ENCODE measurements around the gene PEDS1. TPM values are rescaled to one million over a fixed set of nuclear protein-coding genes. Genes with fewer than 3 reads are reported as not detected.

The PEDS1 gene
- total and polyA plus RNA-seq, 2 of the 13 experiments (the other 11 are each of a cell fraction or from before 2014, with no cell fraction given): 30.5 to 93.9 TPM

- TF ChIP-seq, protein P1, sequence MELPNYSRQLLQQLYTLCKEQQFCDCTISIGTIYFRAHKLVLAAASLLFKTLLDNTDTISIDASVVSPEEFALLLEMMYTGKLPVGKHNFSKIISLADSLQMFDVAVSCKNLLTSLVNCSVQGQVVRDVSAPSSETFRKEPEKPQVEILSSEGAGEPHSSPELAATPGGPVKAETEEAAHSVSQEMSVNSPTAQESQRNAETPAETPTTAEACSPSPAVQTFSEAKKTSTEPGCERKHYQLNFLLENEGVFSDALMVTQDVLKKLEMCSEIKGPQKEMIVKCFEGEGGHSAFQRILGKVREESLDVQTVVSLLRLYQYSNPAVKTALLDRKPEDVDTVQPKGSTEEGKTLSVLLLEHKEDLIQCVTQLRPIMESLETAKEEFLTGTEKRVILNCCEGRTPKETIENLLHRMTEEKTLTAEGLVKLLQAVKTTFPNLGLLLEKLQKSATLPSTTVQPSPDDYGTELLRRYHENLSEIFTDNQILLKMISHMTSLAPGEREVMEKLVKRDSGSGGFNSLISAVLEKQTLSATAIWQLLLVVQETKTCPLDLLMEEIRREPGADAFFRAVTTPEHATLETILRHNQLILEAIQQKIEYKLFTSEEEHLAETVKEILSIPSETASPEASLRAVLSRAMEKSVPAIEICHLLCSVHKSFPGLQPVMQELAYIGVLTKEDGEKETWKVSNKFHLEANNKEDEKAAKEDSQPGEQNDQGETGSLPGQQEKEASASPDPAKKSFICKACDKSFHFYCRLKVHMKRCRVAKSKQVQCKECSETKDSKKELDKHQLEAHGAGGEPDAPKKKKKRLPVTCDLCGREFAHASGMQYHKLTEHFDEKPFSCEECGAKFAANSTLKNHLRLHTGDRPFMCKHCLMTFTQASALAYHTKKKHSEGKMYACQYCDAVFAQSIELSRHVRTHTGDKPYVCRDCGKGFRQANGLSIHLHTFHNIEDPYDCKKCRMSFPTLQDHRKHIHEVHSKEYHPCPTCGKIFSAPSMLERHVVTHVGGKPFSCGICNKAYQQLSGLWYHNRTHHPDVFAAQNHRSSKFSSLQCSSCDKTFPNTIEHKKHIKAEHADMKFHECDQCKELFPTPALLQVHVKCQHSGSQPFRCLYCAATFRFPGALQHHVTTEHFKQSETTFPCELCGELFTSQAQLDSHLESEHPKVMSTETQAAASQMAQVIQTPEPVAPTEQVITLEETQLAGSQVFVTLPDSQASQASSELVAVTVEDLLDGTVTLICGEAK (IDR thresholded peaks at IDR 0.05): peak; percentile 37
- TF ChIP-seq, protein P1 (CRISPR knock-in tag; IDR thresholded peaks at IDR 0.05): no peak
- TF ChIP-seq, protein P2, sequence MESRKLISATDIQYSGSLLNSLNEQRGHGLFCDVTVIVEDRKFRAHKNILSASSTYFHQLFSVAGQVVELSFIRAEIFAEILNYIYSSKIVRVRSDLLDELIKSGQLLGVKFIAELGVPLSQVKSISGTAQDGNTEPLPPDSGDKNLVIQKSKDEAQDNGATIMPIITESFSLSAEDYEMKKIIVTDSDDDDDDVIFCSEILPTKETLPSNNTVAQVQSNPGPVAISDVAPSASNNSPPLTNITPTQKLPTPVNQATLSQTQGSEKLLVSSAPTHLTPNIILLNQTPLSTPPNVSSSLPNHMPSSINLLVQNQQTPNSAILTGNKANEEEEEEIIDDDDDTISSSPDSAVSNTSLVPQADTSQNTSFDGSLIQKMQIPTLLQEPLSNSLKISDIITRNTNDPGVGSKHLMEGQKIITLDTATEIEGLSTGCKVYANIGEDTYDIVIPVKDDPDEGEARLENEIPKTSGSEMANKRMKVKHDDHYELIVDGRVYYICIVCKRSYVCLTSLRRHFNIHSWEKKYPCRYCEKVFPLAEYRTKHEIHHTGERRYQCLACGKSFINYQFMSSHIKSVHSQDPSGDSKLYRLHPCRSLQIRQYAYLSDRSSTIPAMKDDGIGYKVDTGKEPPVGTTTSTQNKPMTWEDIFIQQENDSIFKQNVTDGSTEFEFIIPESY (CRISPR knock-in tag; IDR thresholded peaks at IDR 0.05): peak; percentile 50; the same call in 1 of the 2 replicates
- TF ChIP-seq RFXANK (CRISPR knock-in tag; IDR thresholded peaks at IDR 0.05) (no peak), DMAP1 (CRISPR knock-in tag; IDR thresholded peaks at IDR 0.05) (peak; percentile 84; the same call in 1 of the 2 replicates), NCOR1 (IDR thresholded peaks at IDR 0.05; ENCODE audit: borderline replicate concordance, low read length) (peak; percentile 33; the same call in 1 of the 2 replicates), ZNF552 (CRISPR knock-in tag; IDR thresholded peaks at IDR 0.05; ENCODE audit: borderline replicate concordance) (no peak; the same call in 1 of the 2 replicates), ZNF572 (CRISPR knock-in tag; IDR thresholded peaks at IDR 0.05) (no peak), ZNF234 (CRISPR knock-in tag; conservative IDR thresholded peaks at IDR 0.05) (0 out of 2 replicates have a peak, but pooled peaks have one; percentile 26), HCFC1 (IDR thresholded peaks at IDR 0.05; ENCODE audit: low read depth, low read length) (no peak)
- TF ChIP-seq, protein P3, sequence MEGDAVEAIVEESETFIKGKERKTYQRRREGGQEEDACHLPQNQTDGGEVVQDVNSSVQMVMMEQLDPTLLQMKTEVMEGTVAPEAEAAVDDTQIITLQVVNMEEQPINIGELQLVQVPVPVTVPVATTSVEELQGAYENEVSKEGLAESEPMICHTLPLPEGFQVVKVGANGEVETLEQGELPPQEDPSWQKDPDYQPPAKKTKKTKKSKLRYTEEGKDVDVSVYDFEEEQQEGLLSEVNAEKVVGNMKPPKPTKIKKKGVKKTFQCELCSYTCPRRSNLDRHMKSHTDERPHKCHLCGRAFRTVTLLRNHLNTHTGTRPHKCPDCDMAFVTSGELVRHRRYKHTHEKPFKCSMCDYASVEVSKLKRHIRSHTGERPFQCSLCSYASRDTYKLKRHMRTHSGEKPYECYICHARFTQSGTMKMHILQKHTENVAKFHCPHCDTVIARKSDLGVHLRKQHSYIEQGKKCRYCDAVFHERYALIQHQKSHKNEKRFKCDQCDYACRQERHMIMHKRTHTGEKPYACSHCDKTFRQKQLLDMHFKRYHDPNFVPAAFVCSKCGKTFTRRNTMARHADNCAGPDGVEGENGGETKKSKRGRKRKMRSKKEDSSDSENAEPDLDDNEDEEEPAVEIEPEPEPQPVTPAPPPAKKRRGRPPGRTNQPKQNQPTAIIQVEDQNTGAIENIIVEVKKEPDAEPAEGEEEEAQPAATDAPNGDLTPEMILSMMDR (CRISPR knock-in tag; IDR thresholded peaks at IDR 0.05): no peak
- TF ChIP-seq, protein P4, sequence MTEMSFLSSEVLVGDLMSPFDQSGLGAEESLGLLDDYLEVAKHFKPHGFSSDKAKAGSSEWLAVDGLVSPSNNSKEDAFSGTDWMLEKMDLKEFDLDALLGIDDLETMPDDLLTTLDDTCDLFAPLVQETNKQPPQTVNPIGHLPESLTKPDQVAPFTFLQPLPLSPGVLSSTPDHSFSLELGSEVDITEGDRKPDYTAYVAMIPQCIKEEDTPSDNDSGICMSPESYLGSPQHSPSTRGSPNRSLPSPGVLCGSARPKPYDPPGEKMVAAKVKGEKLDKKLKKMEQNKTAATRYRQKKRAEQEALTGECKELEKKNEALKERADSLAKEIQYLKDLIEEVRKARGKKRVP (CRISPR knock-in tag; IDR thresholded peaks at IDR 0.05): peak; percentile 95 to 99
Observed at GRCh38 chr20:50192364-50193198, 39.1 kb upstream of the PEDS1 start (continued).

Measured in HepG2 (cell line).